ENCODE data around the gene RUBCNL.
A peak's percentile ranks its signal among the peaks of the same experiment; 100 is the strongest.

RUBCNL gene

GRCh38 chr13:46389457-46390451 is 2.7 kb upstream of the RUBCNL start:
- TF ChIP-seq POLR2AphosphoS5 (IDR thresholded peaks at IDR 0.05; ENCODE audit: low read depth, low read length) (peak; percentile 61; the same call in 1 of the 2 replicates), SPI1 (IDR thresholded peaks at IDR 0.05; ENCODE audit: low read depth, low read length) (peak; percentile 64), POU2F2 (IDR thresholded peaks at IDR 0.05; ENCODE audit: low read depth, low read length) (no peak), POLR2A (IDR thresholded peaks at IDR 0.05; ENCODE audit: low read depth, low read length) (0 out of 2 replicates have a peak, but pooled peaks have one; percentile 51), PAX5 (IDR thresholded peaks at IDR 0.05; ENCODE audit: insufficient read depth, low read length, severe bottlenecking) (no peak), TAF1 (IDR thresholded peaks at IDR 0.05; ENCODE audit: low read depth, low read length) (no peak; the same call in 1 of the 2 replicates)
- peak; percentile 97 for FAIRE-seq

GRCh38 chr13:46388846-46389245 is 1.8 kb upstream of the RUBCNL start:
- DNase-seq (ENCODE audit: insufficient read length, low spot score) (no peak), FAIRE-seq (peak; percentile 28)
- no peak for TF ChIP-seq SPI1 (IDR thresholded peaks at IDR 0.05; ENCODE audit: low read depth, low read length)
- no peak for TF ChIP-seq POLR2AphosphoS5 (IDR thresholded peaks at IDR 0.05; ENCODE audit: low read depth, low read length)
- TF ChIP-seq POU2F2 (IDR thresholded peaks at IDR 0.05; ENCODE audit: low read depth, low read length), result no peak
- no peak for TF ChIP-seq TAF1 (IDR thresholded peaks at IDR 0.05; ENCODE audit: low read depth, low read length)
- TF ChIP-seq PAX5 (IDR thresholded peaks at IDR 0.05; ENCODE audit: insufficient read depth, low read length, severe bottlenecking), result no peak
- TF ChIP-seq POLR2A (IDR thresholded peaks at IDR 0.05; ENCODE audit: low read depth, low read length), result no peak

More at GRCh38 chr13:46389457-46390451, 2.7 kb upstream of the RUBCNL start:
- DNase-seq (ENCODE audit: insufficient read length, low spot score), result no peak

DNA sequence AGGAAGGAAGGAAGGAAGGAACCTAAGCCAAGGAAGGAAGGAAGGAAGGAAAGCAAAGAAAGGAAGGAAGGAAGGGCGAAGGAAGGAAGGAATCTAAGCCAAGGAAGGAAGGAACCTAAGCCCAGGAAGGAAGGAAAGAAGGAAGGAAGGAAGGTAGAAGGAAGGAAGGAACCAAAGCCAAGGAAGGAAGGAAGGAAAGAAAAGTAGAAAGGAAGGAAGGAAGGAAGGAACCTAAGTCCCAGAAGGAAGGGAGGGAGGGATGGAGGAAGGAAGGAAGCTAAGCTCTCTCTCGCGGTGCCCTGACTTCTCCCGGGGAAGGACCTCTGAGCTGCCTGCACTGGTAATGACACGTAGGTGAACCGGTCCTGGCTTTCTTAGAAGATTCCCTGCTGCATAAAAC is 1.3 kb upstream of the RUBCNL start:
- no peak for FAIRE-seq
- TF ChIP-seq POLR2AphosphoS5 (IDR thresholded peaks at IDR 0.05; ENCODE audit: low read depth, low read length), result no peak
- no peak for TF ChIP-seq POLR2A (IDR thresholded peaks at IDR 0.05; ENCODE audit: low read depth, low read length)
- no peak for TF ChIP-seq PAX5 (IDR thresholded peaks at IDR 0.05; ENCODE audit: insufficient read depth, low read length, severe bottlenecking)
- no peak for TF ChIP-seq TAF1 (IDR thresholded peaks at IDR 0.05; ENCODE audit: low read depth, low read length)
- TF ChIP-seq POU2F2 (IDR thresholded peaks at IDR 0.05; ENCODE audit: low read depth, low read length), result no peak
- no peak for TF ChIP-seq SPI1 (IDR thresholded peaks at IDR 0.05; ENCODE audit: low read depth, low read length)
- DNase-seq (ENCODE audit: insufficient read length, low spot score), result no peak

GRCh38 chr13:46386392-46387063 is 524 bp downstream of the RUBCNL start:
- no peak for FAIRE-seq
- TF ChIP-seq POLR2A (IDR thresholded peaks at IDR 0.05; ENCODE audit: low read depth, low read length) (0 out of 2 replicates have a peak, but pooled peaks have one; percentile 12), SPI1 (IDR thresholded peaks at IDR 0.05; ENCODE audit: low read depth, low read length) (no peak)
- no peak for DNase-seq (ENCODE audit: insufficient read length, low spot score)

- DNase-seq (ENCODE audit: insufficient read length, low spot score), result no peak
- no peak for FAIRE-seq
- TF ChIP-seq TAF1 (IDR thresholded peaks at IDR 0.05; ENCODE audit: low read depth, low read length) (no peak), POLR2AphosphoS5 (IDR thresholded peaks at IDR 0.05; ENCODE audit: low read depth, low read length) (no peak), PAX5 (IDR thresholded peaks at IDR 0.05; ENCODE audit: insufficient read depth, low read length, severe bottlenecking) (no peak), SPI1 (IDR thresholded peaks at IDR 0.05; ENCODE audit: low read depth, low read length) (no peak), POU2F2 (IDR thresholded peaks at IDR 0.05; ENCODE audit: low read depth, low read length) (no peak), POLR2A (IDR thresholded peaks at IDR 0.05; ENCODE audit: low read depth, low read length) (no peak)
Observed at GRCh38 chr13:46385946-46386345, 1.1 kb downstream of the RUBCNL start.

DNA sequence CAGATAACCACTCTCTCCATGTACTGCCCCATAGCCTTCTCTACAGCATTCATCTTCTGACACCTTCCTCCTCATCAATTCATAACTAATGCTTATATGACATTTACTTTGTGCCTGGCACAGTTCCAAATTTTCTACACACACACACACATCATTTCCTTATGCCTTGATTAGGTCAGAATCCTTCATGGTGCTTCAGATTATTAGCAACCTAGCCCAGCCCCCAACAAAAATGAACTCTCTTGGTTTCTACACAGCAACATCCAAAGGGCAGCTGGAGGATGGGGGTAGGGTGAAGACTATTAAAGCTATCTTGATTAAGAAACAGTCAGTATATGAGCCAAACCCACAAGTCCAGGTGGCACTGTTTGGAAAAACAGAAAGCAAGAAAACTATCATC is 3.7 kb downstream of the RUBCNL start:
- peak; percentile 91 for FAIRE-seq
- TF ChIP-seq POU2F2 (IDR thresholded peaks at IDR 0.05; ENCODE audit: low read depth, low read length) (no peak), TAF1 (IDR thresholded peaks at IDR 0.05; ENCODE audit: low read depth, low read length) (no peak), PAX5 (IDR thresholded peaks at IDR 0.05; ENCODE audit: insufficient read depth, low read length, severe bottlenecking) (no peak), POLR2A (IDR thresholded peaks at IDR 0.05; ENCODE audit: low read depth, low read length) (no peak), POLR2AphosphoS5 (IDR thresholded peaks at IDR 0.05; ENCODE audit: low read depth, low read length) (no peak), SPI1 (IDR thresholded peaks at IDR 0.05; ENCODE audit: low read depth, low read length) (no peak)

GRCh38 chr13:46382224-46382623 is 4.8 kb downstream of the RUBCNL start:
- FAIRE-seq, result no peak
- DNase-seq (ENCODE audit: insufficient read length, low spot score), result no peak
- TF ChIP-seq POLR2AphosphoS5 (IDR thresholded peaks at IDR 0.05; ENCODE audit: low read depth, low read length), result no peak
- peak; percentile 27; the same call in 1 of the 2 replicates for TF ChIP-seq SPI1 (IDR thresholded peaks at IDR 0.05; ENCODE audit: low read depth, low read length)

More for the DNA sequence above, 3.7 kb downstream of the RUBCNL start:
- no peak for DNase-seq (ENCODE audit: insufficient read length, low spot score)

- TF ChIP-seq POU2F2 (IDR thresholded peaks at IDR 0.05; ENCODE audit: low read depth, low read length) (no peak), PAX5 (IDR thresholded peaks at IDR 0.05; ENCODE audit: insufficient read depth, low read length, severe bottlenecking) (no peak), SPI1 (IDR thresholded peaks at IDR 0.05; ENCODE audit: low read depth, low read length) (peak; percentile 65), TAF1 (IDR thresholded peaks at IDR 0.05; ENCODE audit: low read depth, low read length) (no peak)
- no peak for DNase-seq (ENCODE audit: insufficient read length, low spot score)
- FAIRE-seq, result no peak
Observed at GRCh38 chr13:46380242-46380641, 6.8 kb downstream of the RUBCNL start.

DNA sequence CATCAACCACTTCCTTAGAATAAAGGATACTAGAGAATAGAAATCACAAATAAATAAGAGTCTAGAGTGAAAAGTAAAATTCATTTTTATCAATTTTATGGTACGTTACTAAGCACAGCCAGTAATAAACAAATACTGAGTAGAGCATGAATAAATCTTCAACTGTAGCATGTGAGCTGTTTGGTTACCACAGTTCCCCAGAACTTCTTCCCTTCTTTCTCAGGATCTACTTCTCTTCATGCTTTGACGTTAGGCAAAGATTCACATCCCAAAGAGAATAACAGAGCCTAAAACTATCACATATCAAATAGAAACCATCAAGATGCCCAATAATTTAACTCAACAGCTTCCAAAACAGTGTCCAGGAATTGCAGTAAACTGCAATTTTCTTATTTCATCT is 7.4 kb downstream of the RUBCNL start:
- TF ChIP-seq SPI1 (IDR thresholded peaks at IDR 0.05; ENCODE audit: low read depth, low read length) (no peak), PAX5 (IDR thresholded peaks at IDR 0.05; ENCODE audit: insufficient read depth, low read length, severe bottlenecking) (no peak), TAF1 (IDR thresholded peaks at IDR 0.05; ENCODE audit: low read depth, low read length) (no peak), POLR2A (IDR thresholded peaks at IDR 0.05; ENCODE audit: low read depth, low read length) (no peak), POLR2AphosphoS5 (IDR thresholded peaks at IDR 0.05; ENCODE audit: low read depth, low read length) (no peak), POU2F2 (IDR thresholded peaks at IDR 0.05; ENCODE audit: low read depth, low read length) (no peak)
- DNase-seq (ENCODE audit: insufficient read length, low spot score) (no peak), FAIRE-seq (peak; percentile 80)

All from GM12891 (cell line).